Glomerular endothelial cell (primary cell): ENCODE results near the gene SLC38A1. TPM values are rescaled to one million over a fixed set of nuclear protein-coding genes. Genes with fewer than 3 reads are reported as not detected.

ENCODE experiments used
- DNase-seq: peaks from one replicate; pipeline ENCODE4 v3.0.0-alpha.2; 2011; ENCODE audit warnings: low read depth, low spot score; ENCODE audit errors: extremely low read depth
- total RNA-seq: library from RNA; depleted of rRNA; stranded (reverse); fragments of >200 nt; gene quantifications from 2 replicates; pipeline ENCODE4 v1.2.3, GENCODE V29; 2015

Gene SLC38A1
- total RNA-seq, 1 donor from 2014 or later: 104 TPM

GRCh38 chr12:46147144-46147543, 121.7 kb downstream of the SLC38A1 start:
- no peak for DNase-seq

- DNase-seq: no peak
Observed at GRCh38 chr12:46145881-46146280, 123.0 kb downstream of the SLC38A1 start.

- no peak for DNase-seq
Observed at GRCh38 chr12:46144433-46144832, 124.4 kb downstream of the SLC38A1 start.

- no peak for DNase-seq
Observed at GRCh38 chr12:46136249-46136648, 132.6 kb downstream of the SLC38A1 start.

GRCh38 chr12:46135750-46136149, 133.1 kb downstream of the SLC38A1 start:
- no peak for DNase-seq

- DNase-seq: no peak
Observed at GRCh38 chr12:46134852-46135251, 134.0 kb downstream of the SLC38A1 start.

- no peak for DNase-seq
Observed at GRCh38 chr12:46134205-46134811, 134.5 kb downstream of the SLC38A1 start.

GRCh38 chr12:46133751-46134150, 135.1 kb downstream of the SLC38A1 start:
- no peak for DNase-seq

Other genes with a start within 250 kb of the SLC38A1 start
- 260 and 387 TPM in 2 replicates for gene SLC38A2, start 103.7 kb upstream of the SLC38A1 start, total RNA-seq